IPS-11a (cell line): ENCODE measurements around the gene CITED4.

Experiments used
- H3K4me3 ChIP-seq: one replicate; pipeline ENCODE4 v1.5.1; 2013; ENCODE audit warnings: low read depth, low read length, control low read depth

Gene CITED4

GRCh38 chr1:40855513-40855912 is 6.7 kb downstream of the CITED4 start:
- no peak overlapping the region for H3K4me3 ChIP-seq

GRCh38 chr1:40853885-40854170 is 8.3 kb downstream of the CITED4 start:
- no peak overlapping the region for H3K4me3 ChIP-seq

- H3K4me3 ChIP-seq, result no peak overlapping the region
Observed at GRCh38 chr1:40853113-40853884, 8.9 kb downstream of the CITED4 start.

- no peak overlapping the region for H3K4me3 ChIP-seq
Observed at GRCh38 chr1:40851643-40852042, 10.5 kb downstream of the CITED4 start.

- no peak overlapping the region for H3K4me3 ChIP-seq
Observed at GRCh38 chr1:40849801-40850592, 12.2 kb downstream of the CITED4 start.

GRCh38 chr1:40848530-40849189 is 13.5 kb downstream of the CITED4 start:
- H3K4me3 ChIP-seq, result no peak overlapping the region

GRCh38 chr1:40847023-40847745 is 15.0 kb downstream of the CITED4 start:
- no peak overlapping the region for H3K4me3 ChIP-seq

GRCh38 chr1:40845895-40846294 is 16.3 kb downstream of the CITED4 start:
- no peak overlapping the region for H3K4me3 ChIP-seq

GRCh38 chr1:40844887-40845878 is 17.0 kb downstream of the CITED4 start:
- no peak overlapping the region for H3K4me3 ChIP-seq

- no peak overlapping the region for H3K4me3 ChIP-seq
Observed at GRCh38 chr1:40844079-40844478, 18.1 kb downstream of the CITED4 start.

GRCh38 chr1:40842691-40843090 is 19.5 kb downstream of the CITED4 start:
- no peak overlapping the region for H3K4me3 ChIP-seq

- no peak overlapping the region for H3K4me3 ChIP-seq
Observed at GRCh38 chr1:40842207-40842606, 20.0 kb downstream of the CITED4 start.

GRCh38 chr1:40841602-40842001 is 20.6 kb downstream of the CITED4 start:
- H3K4me3 ChIP-seq, result no peak overlapping the region

GRCh38 chr1:40840526-40841323 is 21.4 kb downstream of the CITED4 start:
- H3K4me3 ChIP-seq, result no peak overlapping the region

- no peak overlapping the region for H3K4me3 ChIP-seq
Observed at GRCh38 chr1:40839943-40840335, 22.2 kb downstream of the CITED4 start.

GRCh38 chr1:40838980-40839942 is 22.9 kb downstream of the CITED4 start:
- H3K4me3 ChIP-seq, result no peak overlapping the region

GRCh38 chr1:40838045-40838979 is 23.9 kb downstream of the CITED4 start:
- H3K4me3 ChIP-seq, result no peak overlapping the region
